ENCODE measurements around the gene ZNF584.

The ZNF584 gene

GRCh38 chr19:58451358-58452101 is 43.1 kb downstream of the ZNF584 start, which contains the start of gene ZNF324B:
TSS of gene ZNF324B (plus strand) at chr19:58451622. CDS start at chr19:58453702, 2,080 bp downstream.
- CTCF ChIA-PET, result interaction anchor here (0.9 kb wide), 1 partner anchor 12 kb away, joined by 3 read pairs; the partner anchor contains the start of gene ZNF132
- TF ChIP-seq CTCF (IDR thresholded peaks at IDR 0.05; ENCODE audit: control extremely low read depth, extremely low read depth, low read depth, missing control alignments), result no peak
- DNase-seq (ENCODE audit: extremely low spot score), result peak; percentile 98
- POLR2A ChIA-PET, result no interaction called here

- CTCF ChIA-PET, result interaction anchor here (1.2 kb wide), 1 partner anchor 15 kb away, joined by 3 read pairs; no protein-coding TSS in a partner anchor
- POLR2A ChIA-PET, result no interaction called here
- no peak for TF ChIP-seq CTCF (IDR thresholded peaks at IDR 0.05; ENCODE audit: control extremely low read depth, extremely low read depth, low read depth, missing control alignments)
- DNase-seq (ENCODE audit: extremely low spot score), result no peak
These were observed 45.3 kb downstream of the ZNF584 start for GRCh38 chr19:58453743-58454142.

- no peak for TF ChIP-seq CTCF (IDR thresholded peaks at IDR 0.05; ENCODE audit: control extremely low read depth, extremely low read depth, low read depth, missing control alignments)
- POLR2A ChIA-PET, result no interaction called here
- CTCF ChIA-PET, result no interaction called here
These were observed 46.9 kb downstream of the ZNF584 start for GRCh38 chr19:58455306-58455705.

GRCh38 chr19:58456111-58456510 is 47.7 kb downstream of the ZNF584 start:
- no peak for DNase-seq (ENCODE audit: extremely low spot score)
- ChIA-PET CTCF (no interaction called here), POLR2A (no interaction called here)
- TF ChIP-seq CTCF (IDR thresholded peaks at IDR 0.05; ENCODE audit: control extremely low read depth, extremely low read depth, low read depth, missing control alignments), result no peak

More at GRCh38 chr19:58455306-58455705, 46.9 kb downstream of the ZNF584 start:
- no peak for DNase-seq (ENCODE audit: extremely low spot score)

- POLR2A ChIA-PET, result no interaction called here
These were observed 51.6 kb downstream of the ZNF584 start for GRCh38 chr19:58460039-58460438.

More at GRCh38 chr19:58460039-58460438, 51.6 kb downstream of the ZNF584 start:
- CTCF ChIA-PET, result no interaction called here
- TF ChIP-seq CTCF (IDR thresholded peaks at IDR 0.05; ENCODE audit: control extremely low read depth, extremely low read depth, low read depth, missing control alignments), result no peak
- no peak for DNase-seq (ENCODE audit: extremely low spot score)
